Astrocyte (in vitro differentiated cells and primary cell): ENCODE data around the gene MDFIC.

Source experiments
- EZH2 ChIP-seq: IDR thresholded peaks from 2 replicates; pipeline ENCODE4 v1.6.1; 2012; ENCODE audit warnings: mild to moderate bottlenecking, low read length, inconsistent platforms; ENCODE audit not compliant: insufficient read depth
- TF ChIP-seq, protein P1 (sequence below): IDR thresholded peaks from 2 replicates; pipeline ENCODE4 v1.5.1; 2011; ENCODE audit warnings: low read depth, mild to moderate bottlenecking, inconsistent platforms, low read length, moderate library complexity; ENCODE audit not compliant: insufficient read depth

- TF ChIP-seq EZH2: no peak
- TF ChIP-seq, protein P1, sequence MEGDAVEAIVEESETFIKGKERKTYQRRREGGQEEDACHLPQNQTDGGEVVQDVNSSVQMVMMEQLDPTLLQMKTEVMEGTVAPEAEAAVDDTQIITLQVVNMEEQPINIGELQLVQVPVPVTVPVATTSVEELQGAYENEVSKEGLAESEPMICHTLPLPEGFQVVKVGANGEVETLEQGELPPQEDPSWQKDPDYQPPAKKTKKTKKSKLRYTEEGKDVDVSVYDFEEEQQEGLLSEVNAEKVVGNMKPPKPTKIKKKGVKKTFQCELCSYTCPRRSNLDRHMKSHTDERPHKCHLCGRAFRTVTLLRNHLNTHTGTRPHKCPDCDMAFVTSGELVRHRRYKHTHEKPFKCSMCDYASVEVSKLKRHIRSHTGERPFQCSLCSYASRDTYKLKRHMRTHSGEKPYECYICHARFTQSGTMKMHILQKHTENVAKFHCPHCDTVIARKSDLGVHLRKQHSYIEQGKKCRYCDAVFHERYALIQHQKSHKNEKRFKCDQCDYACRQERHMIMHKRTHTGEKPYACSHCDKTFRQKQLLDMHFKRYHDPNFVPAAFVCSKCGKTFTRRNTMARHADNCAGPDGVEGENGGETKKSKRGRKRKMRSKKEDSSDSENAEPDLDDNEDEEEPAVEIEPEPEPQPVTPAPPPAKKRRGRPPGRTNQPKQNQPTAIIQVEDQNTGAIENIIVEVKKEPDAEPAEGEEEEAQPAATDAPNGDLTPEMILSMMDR: no peak
Measured at GRCh38 chr7:114890561-114890960, 31.3 kb upstream of the MDFIC start.
